Measurements from ENCODE around the gene EZH2.
A peak's percentile ranks its signal among the peaks of the same experiment; 100 is the strongest.

The EZH2 gene

DNA sequence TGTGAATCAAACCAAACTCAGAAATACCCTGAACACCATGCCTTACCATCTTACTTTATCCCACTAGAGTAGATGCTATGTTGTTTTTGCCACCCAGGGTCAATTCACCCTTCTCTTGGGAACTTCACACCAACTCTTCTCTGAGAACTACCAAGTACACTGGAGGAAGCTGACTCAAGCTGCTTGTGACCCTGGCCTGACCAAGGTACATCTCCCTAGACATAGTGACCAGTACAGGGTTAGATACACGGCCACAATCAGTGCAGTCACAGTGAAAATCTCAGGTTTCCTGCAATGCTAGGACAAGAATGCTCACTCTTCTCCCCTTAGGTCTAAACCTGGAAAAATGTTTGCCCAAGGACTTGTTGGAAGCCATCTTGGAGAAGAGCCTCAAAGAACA lies 31.8 kb downstream of the EZH2 start:
- DNase-seq = peak in 1 of 2 donors; percentile 24

GRCh38 chr7:148850564-148850963 lies 33.5 kb downstream of the EZH2 start:
- DNase-seq = no peak

DNA sequence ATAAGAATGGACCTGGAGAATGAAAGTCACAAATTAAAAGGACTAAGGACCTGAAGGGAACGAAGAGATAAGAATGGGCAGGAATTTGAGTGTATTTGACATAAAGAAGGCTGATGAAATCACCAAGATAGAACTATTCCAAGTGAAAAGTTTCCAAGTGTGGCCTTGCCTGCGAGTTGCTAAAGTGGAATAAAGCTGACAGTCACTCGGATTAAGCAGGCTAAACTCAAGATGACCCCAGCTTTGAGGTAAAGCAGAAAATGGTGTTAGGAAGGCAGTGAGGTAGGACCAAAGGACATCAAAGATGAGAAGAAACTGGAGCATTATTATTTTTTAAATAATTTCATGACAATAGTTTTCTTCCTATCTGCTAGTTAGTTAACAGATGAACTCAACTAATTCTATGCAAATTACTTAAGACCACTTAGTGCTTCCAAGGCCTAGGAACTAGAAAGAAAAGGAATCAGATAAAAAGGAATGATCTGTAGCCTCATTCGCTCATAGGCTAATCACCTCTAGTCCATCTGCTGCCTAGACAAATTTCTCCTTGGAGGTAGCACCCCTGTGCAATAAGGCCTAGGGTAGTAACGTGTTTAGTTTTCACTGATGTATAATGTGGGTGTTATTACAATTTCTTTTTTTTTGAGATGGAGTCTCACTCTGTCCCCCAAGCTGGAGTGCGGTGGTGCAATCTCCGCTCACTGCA lies 34.5 kb downstream of the EZH2 start:
- no peak for DNase-seq

GRCh38 chr7:148847815-148848734 lies 36.0 kb downstream of the EZH2 start:
- DNase-seq = no peak

GRCh38 chr7:148838905-148839304 lies 45.2 kb downstream of the EZH2 start:
- DNase-seq = peak in 1 of 2 donors; percentile 14

GRCh38 chr7:148835854-148836253 lies 48.2 kb downstream of the EZH2 start:
- DNase-seq = no peak

GRCh38 chr7:148834605-148835004 lies 49.5 kb downstream of the EZH2 start:
- DNase-seq = no peak

DNA sequence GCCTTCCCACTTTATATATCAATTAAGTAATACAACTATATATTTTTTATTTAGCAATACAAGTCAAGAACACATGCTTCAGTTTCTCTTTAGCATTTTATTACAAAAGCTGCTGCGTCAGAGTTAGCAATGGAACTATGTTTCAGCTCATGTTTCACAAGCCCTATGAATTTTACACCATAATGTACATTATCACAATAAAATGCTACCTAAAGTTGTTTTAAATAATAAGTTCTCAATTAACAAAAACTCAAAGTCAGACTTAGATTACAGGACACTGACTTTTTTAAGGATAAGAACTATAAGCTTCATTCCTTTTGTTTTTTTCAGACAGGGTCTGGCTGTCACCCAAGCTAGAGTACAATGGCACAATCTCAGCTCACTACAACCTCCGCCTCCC lies 52.3 kb downstream of the EZH2 start:
- peak in 1 of 2 donors; percentile 13 for DNase-seq

- no peak for DNase-seq
Measured at GRCh38 chr7:148830897-148831692, 53.0 kb downstream of the EZH2 start.

DNA sequence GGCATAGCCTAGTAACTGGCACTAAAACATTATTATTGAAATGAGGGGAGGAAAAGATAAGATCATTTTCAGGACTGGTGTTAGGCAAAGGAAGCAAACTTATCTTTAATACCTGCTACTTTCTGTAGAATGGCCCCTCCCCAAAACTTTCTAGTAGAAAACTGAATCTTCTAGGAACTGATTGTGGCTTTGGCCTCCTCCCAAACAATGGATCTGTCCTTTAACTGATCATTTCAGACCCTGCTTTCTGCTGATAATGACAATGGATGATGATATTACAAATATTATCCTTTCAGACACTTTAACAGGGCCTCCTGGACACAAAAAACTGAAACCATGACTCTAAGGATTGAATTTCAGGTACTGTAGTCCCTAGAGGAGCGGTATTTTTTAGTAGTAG lies 55.1 kb downstream of the EZH2 start:
- DNase-seq = no peak

DNA sequence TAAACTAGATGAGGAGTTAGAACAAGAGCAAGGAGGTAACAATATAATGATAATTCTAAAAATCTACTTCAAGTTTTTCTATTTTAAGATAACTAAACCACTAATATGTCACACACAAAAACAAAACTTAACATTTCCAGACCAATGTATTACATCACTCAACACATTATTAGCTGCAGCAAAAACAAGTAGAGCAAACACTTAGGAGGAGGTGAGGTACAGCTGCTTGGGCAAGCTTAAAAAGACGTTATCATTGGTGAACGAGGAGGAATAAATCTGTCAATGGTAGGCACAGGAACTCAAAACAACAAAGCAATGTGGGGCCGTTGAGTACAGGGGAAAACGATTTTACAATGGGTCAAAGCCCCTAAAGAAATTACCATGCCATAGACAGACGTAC lies 58.8 kb downstream of the EZH2 start:
- DNase-seq = no peak

- no peak for DNase-seq
Measured at GRCh38 chr7:148824864-148825263, 59.2 kb downstream of the EZH2 start.

GRCh38 chr7:148821422-148821821 lies 62.7 kb downstream of the EZH2 start:
- DNase-seq = no peak

- DNase-seq = peak; percentile 77 to 83
Measured at GRCh38 chr7:148819697-148820360, 64.3 kb downstream of the EZH2 start.

DNA sequence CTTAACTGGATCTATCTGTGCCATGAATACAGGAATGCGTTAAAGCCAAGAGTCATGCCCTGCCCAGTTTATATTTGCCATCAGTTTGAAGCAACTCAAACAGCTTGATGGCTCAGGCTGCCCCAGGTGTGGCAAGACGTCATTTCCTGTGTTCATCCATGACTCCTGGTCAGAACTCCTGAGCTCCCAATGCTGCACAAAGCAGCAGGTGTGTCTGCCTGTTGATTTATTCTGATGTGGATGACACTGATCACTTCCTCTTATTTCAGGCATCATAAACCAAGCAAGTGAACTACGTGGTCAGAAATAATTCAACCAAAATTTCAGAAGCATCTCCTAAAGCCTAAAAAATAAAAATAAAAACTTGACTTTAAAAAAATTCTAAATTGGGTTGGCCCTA lies 68.5 kb downstream of the EZH2 start:
- no peak for DNase-seq

DNA sequence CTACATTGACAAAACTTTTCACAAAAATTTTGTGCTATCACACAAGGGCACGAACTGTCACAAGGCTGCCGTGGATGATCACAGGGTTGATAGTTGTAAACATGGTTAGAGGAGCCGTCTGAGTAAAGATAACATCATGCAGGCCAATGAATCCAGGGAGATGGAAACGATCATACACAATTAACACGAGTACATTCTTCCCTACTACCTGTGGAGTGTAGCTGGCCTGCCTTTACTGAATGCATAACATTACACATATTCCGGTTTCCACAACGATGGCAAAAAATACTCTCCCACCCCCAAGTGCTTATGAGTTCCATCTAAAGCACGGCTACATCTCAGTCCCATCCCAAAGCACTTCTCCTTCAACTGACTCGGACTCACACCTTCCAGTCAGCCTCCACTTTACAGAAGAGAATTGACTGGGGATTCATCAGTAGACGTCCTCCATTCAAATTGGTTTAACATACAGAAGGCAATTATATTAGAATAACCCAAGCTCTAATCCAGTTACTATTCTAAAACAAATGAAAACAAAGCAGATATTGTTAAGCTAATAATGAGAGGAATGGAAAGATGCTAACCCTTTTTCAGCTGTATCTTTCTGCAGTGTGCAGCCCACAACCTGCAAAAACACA lies 69.0 kb downstream of the EZH2 start:
- no peak for DNase-seq

- no peak for DNase-seq
Measured at GRCh38 chr7:148813890-148814289, 70.2 kb downstream of the EZH2 start.

GRCh38 chr7:148811892-148812291 lies 72.2 kb downstream of the EZH2 start:
- no peak for DNase-seq

DNA sequence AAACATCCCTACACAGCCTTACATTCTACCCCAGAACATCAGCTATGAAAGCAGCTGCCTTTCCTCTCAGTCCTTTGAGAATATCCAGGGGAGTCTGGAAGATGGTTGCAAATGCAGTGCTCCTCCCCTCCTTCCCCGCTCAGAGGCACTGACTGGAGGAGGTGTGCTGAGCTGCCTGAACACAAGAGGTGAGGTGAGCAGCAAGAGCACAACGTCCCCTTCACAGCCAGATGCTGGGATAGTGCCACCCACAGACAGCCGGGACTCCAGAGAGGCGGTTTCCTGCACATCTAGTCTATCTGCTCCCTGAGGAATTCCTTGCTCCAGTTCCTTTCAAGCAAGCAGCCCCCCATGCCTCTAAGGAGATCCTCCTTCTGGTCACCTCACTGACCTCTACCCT lies 74.2 kb downstream of the EZH2 start:
- no peak for DNase-seq

DNA sequence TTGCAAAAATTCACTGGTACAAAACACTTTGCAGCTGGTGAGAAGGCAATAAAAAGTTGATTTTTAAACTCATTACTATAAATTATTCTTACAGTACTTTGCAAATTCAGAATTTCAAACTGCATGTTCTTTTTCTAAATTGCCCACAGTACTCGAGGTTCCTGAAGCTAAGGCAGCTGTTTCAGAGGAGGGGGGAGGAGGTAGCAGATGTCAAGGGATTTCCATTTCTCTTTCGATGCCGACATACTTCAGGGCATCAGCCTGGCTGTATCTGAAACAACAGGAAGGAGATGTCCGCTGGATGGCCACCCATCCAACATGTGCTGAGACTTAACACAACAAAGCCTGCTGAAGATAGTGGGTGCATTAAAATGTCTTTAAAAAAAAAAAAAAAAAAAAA lies 76.7 kb downstream of the EZH2 start:
- no peak for DNase-seq

DNA sequence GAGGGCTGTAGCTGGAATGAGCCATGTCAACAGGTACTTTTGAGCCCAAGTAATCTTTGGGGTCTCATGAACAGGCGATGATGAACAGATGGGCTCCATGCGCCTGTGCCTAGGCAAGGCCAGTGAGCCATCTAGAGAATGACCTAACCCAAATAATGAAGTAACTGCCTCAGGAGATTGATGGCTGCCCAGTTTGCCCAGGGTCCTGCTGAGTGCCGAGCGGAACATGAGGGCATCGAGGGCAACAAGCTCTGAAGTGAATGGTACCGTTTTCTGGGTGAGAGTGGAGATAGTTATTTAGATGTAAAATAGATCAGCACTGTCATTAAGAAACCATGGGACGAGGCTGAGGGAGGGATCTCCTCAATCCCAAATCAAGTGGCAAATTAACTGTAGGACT lies 77.9 kb downstream of the EZH2 start:
- no peak for DNase-seq

Measured in inflammatory macrophage treated with lipopolysaccharide for 1 hour (primary cell).